OCI-LY7 (cell line): ENCODE measurements around the gene LRRK1. TPM values are rescaled to one million over a fixed set of nuclear protein-coding genes. Genes with fewer than 3 reads are reported as not detected.

Experiments used
- BruUV-seq: library from RNA; stranded (reverse); fragments of 400-500 nt; replicated peaks from 2 replicates; lab custom pipeline; 2021; lab: Mats Ljungman, UMichigan
- CTCF ChIA-PET: fragments of 300-600 bp; sonication (Branson Sonifier 250); formaldehyde crosslinking; loops from one replicate; lab custom pipeline; 2022; ENCODE audit warnings: antibody characterized with exemption; ENCODE audit not compliant: unreplicated experiment; lab: Charles Lee
- POLR2A ChIA-PET: fragments of 300-600 bp; sonication (Branson Sonifier 250); formaldehyde crosslinking; loops from one replicate; lab custom pipeline; 2022; ENCODE audit warnings: antibody characterized with exemption; lab: Charles Lee
- DNase-seq: peaks from one replicate; pipeline ENCODE4 v3.0.0-alpha.2; 2015; ENCODE audit warnings: low spot score
- H2AFZ ChIP-seq: fragments of 200-600 bp; sonication (generic), shearing (Covaris generic); 2 replicates; pipeline ENCODE4 v1.6.1; 2014; ENCODE audit warnings: mild to moderate bottlenecking, antibody characterized with exemption, low read length, moderate library complexity
- H3K27ac ChIP-seq: fragments of 200-600 bp; sonication (generic); 2 replicates; pipeline ENCODE4 v1.5.1; 2014; ENCODE audit warnings: mixed run types, low read depth, mild to moderate bottlenecking, moderate library complexity, low read length, inconsistent platforms; ENCODE audit not compliant: poor library complexity, severe bottlenecking
- H3K36me3 ChIP-seq: fragments of 200-600 bp; sonication (generic); 2 replicates; pipeline ENCODE4 v1.6.1; 2014; ENCODE audit warnings: mild to moderate bottlenecking, antibody characterized with exemption, low read length, moderate library complexity, mixed read lengths; ENCODE audit not compliant: insufficient read depth
- H3K4me1 ChIP-seq: fragments of 200-600 bp; sonication (generic); 2 replicates; pipeline ENCODE4 v1.5.1; 2014; ENCODE audit warnings: mild to moderate bottlenecking, low read length; ENCODE audit not compliant: insufficient read depth, poor library complexity, severe bottlenecking
- H3K4me2 ChIP-seq: fragments of 200-600 bp; sonication (generic); 2 replicates; pipeline ENCODE4 v1.6.1; 2014; ENCODE audit warnings: mild to moderate bottlenecking, low read length
- H3K4me3 ChIP-seq: fragments of 200-600 bp; sonication (generic); 2 replicates; pipeline ENCODE4 v1.5.1; 2014; ENCODE audit warnings: mild to moderate bottlenecking, low read depth, low read length; ENCODE audit not compliant: poor library complexity, severe bottlenecking
- H3K79me2 ChIP-seq: fragments of 200-600 bp; sonication (generic); 2 replicates; pipeline ENCODE4 v1.6.1; 2016; ENCODE audit warnings: low read depth, mild to moderate bottlenecking, low read length, moderate library complexity, mixed read lengths; ENCODE audit not compliant: insufficient read depth
- H3K9me2 ChIP-seq: fragments of 200-600 bp; sonication (generic); 2 replicates; pipeline ENCODE4 v1.6.1; 2016; ENCODE audit warnings: mild to moderate bottlenecking, low read length, mixed read lengths; ENCODE audit not compliant: insufficient read depth
- H3K9me3 ChIP-seq: fragments of 200-600 bp; sonication (generic); 2 replicates; pipeline ENCODE4 v1.6.1; 2014; ENCODE audit warnings: mild to moderate bottlenecking, mixed run types, low read length, mixed read lengths
- H4K20me1 ChIP-seq: fragments of 200-600 bp; sonication (generic); 2 replicates; pipeline ENCODE4 v1.6.1; 2014; ENCODE audit warnings: mild to moderate bottlenecking, antibody characterized with exemption, low read length, moderate library complexity, mixed read lengths; ENCODE audit not compliant: insufficient read depth
- CTCF ChIP-seq: fragments of 200-600 bp; sonication (generic); conservative IDR thresholded peaks from 2 replicates; pipeline ENCODE4 v1.5.1; 2014; ENCODE audit warnings: mild to moderate bottlenecking, antibody characterized with exemption, low read length, moderate library complexity, mixed read lengths
- EZH2phosphoT487 ChIP-seq: fragments of 200-600 bp; sonication (generic); IDR thresholded peaks from 2 replicates; pipeline ENCODE4 v1.6.1; 2018; ENCODE audit warnings: low read depth, borderline replicate concordance, mild to moderate bottlenecking, mixed run types, antibody characterized with exemption, low read length, moderate library complexity, mixed read lengths
- intact Hi-C: fragments of 100-400 bp; cut with micrococcal nuclease; formaldehyde crosslinking; loops from one replicate; pipeline ENCODE4 v1.10.0; 2022; ENCODE audit not compliant: unreplicated experiment
- total RNA-seq, 2 experiments: library from RNA; depleted of rRNA in 1 of 2; stranded (reverse); fragments of >200 nt in 1 of 2; shearing (Covaris generic) in 1 of 2; gene quantifications; 2 replicates each; pipeline ENCODE4 v1.2.3, GENCODE V29; 2014 to 2022

The LRRK1 gene
- total RNA-seq, 2 experiments from 2014 or later, result 92.3 to 233 TPM

GRCh38 chr15:100903168-100903554 lies 16.0 kb upstream of the LRRK1 start:
- H4K20me1 ChIP-seq, result no peaks in the 10 kb centered on the region
- H3K9me3 ChIP-seq, result no peaks in the 10 kb centered on the region; the same call in 1 of the 2 replicates
- no peaks in the 10 kb centered on the region for H3K79me2 ChIP-seq
- H3K9me2 ChIP-seq, result no peaks in the 10 kb centered on the region
- H3K36me3 ChIP-seq, result no peaks in the 10 kb centered on the region; the same call in 1 of the 2 replicates
- intact Hi-C loops, result no loop called here
- no peak overlapping the region for H3K27ac ChIP-seq
- no peak for TF ChIP-seq EZH2phosphoT487
- TF ChIP-seq CTCF, result no peak
- BruUV-seq, result no TSS peak
- peak overlapping the region; percentile 41 for H3K4me2 ChIP-seq
- H3K4me3 ChIP-seq, result no peak overlapping the region
- no peak for DNase-seq
- ChIA-PET POLR2A (interaction anchor here (0.6 to 3.5 kb wide), 3 partner anchors 14 to 223 kb away, joined by 3 to 13 read pairs (median 3); no protein-coding TSS in a partner anchor), CTCF (no interaction called here)
- no peak overlapping the region for H2AFZ ChIP-seq
- H3K4me1 ChIP-seq, result peaks cover 14% of the 10 kb centered on the region

GRCh38 chr15:100905850-100906249 lies 13.3 kb upstream of the LRRK1 start:
- no peak overlapping the region for H3K27ac ChIP-seq

More at GRCh38 chr15:100905850-100906249, 13.3 kb upstream of the LRRK1 start:
- Histone ChIP-seq H3K4me1 (peaks cover 14% of the 10 kb centered on the region), H3K9me3 (no peaks in the 10 kb centered on the region; the same call in 1 of the 2 replicates), H3K4me3 (no peak overlapping the region), H3K9me2 (no peaks in the 10 kb centered on the region), H3K4me2 (no peak overlapping the region), H3K79me2 (no peaks in the 10 kb centered on the region), H2AFZ (no peak overlapping the region), H4K20me1 (no peaks in the 10 kb centered on the region), H3K36me3 (peaks cover 9% of the 10 kb centered on the region)
- CTCF ChIA-PET, result no interaction called here
- POLR2A ChIA-PET, result interaction anchor here (0.6 to 1.3 kb wide), 2 partner anchors 12 to 127 kb away, joined by 3 to 4 read pairs; no protein-coding TSS in a partner anchor
- intact Hi-C loops, result no loop called here
- no peak for DNase-seq
- BruUV-seq, result no TSS peak
- TF ChIP-seq EZH2phosphoT487, result no peak
- no peak for TF ChIP-seq CTCF
